ENCODE results near the gene KIF13A.

- TF ChIP-seq CTCF (IDR thresholded peaks at IDR 0.05; ENCODE audit: extremely low read depth in 1 of 2, insufficient read depth in 1 of 2, low read depth in 1 of 2, low read length in 2 of 2) (no peak), POLR2A (IDR thresholded peaks at IDR 0.05; ENCODE audit: low read depth, low read length) (no peak), POLR2AphosphoS5 (IDR thresholded peaks at IDR 0.05; ENCODE audit: insufficient read depth, low read depth, low read length) (no peak)
Measured at GRCh38 chr6:17886891-17887290, 100.5 kb downstream of the KIF13A start.

Data from endothelial cell of umbilical vein (primary cell).